NT2/D1 (cell line): ENCODE measurements around the gene C4B.
"Not testable (repeated sequence)": the region's sequence is repeated elsewhere in the genome, so short reads cannot be mapped to it uniquely, and the experiment has no call there.

ENCODE experiments used
- SUZ12 ChIP-seq: IDR thresholded peaks from 2 replicates; pipeline ENCODE4 v1.6.1; 2011; ENCODE audit not compliant: insufficient read length, insufficient read depth; ENCODE audit errors: extremely low read depth
- ZNF274 ChIP-seq: IDR thresholded peaks from 2 replicates; pipeline ENCODE4 v1.6.1; 2011; ENCODE audit warnings: mild to moderate bottlenecking, low read depth, low read length

- not testable (repeated sequence) for TF ChIP-seq ZNF274, SUZ12
Observed at GRCh38 chr6:31994421-31994820, 20.2 kb upstream of the C4B start.
